Psoas muscle (tissue), 8 donors: ENCODE data around the gene MTA3. TPM values are rescaled to one million over a fixed set of nuclear protein-coding genes. Genes with fewer than 3 reads are reported as not detected.
"Not testable (repeated sequence)": the region's sequence is repeated elsewhere in the genome, so short reads cannot be mapped to it uniquely, and the experiment has no call there.

Experiments
- ATAC-seq, 4 donors: fragments of 200-7000 bp; cut with Tn5 transposase; one replicate each; pipeline ENCODE4 v1.9.1; 2020; ENCODE audit warnings: moderate library complexity in 3 of 4, mild to moderate bottlenecking in 2 of 4
- DNase-seq, 2 donors: peaks; one replicate each; pipeline ENCODE4 v3.0.0-alpha.2; 2020
- H3K27ac ChIP-seq: fragments of 200-600 bp; one replicate; pipeline ENCODE4 v1.8.0; 2022
- H3K27me3 ChIP-seq, 3 donors: fragments of 200-600 bp in 1 of 3; one replicate each; pipeline versions ENCODE4 v1.6.1 to v1.8.0; 2013 to 2022; ENCODE audit warnings: low read length in 2 of 3, mild to moderate bottlenecking in 2 of 3, moderate library complexity in 1 of 3; ENCODE audit not compliant: insufficient read depth in 3 of 3
- H3K36me3 ChIP-seq, 2 donors: fragments of 200-600 bp in 1 of 2; one replicate each; pipeline versions ENCODE4 v1.6.1 to v1.8.0; 2013 to 2022; ENCODE audit warnings: low read depth in 1 of 2, mild to moderate bottlenecking in 1 of 2, moderate library complexity in 1 of 2; ENCODE audit not compliant: insufficient read depth in 1 of 2
- H3K4me1 ChIP-seq: fragments of 200-600 bp; one replicate; pipeline ENCODE4 v1.8.0; 2022
- H3K4me3 ChIP-seq: fragments of 200-600 bp; one replicate; pipeline ENCODE4 v1.8.0; 2022; ENCODE audit warnings: mild to moderate bottlenecking
- H3K9me3 ChIP-seq: fragments of 200-600 bp; one replicate; pipeline ENCODE4 v1.8.0; 2022
- CTCF ChIP-seq: fragments of 200-600 bp; IDR thresholded peaks from one replicate; pipeline ENCODE4 v1.8.0; 2022; ENCODE audit warnings: antibody characterized with exemption
- WGBS, 3 donors: extraction: QIAGEN DNeasy Blood & Tissue Kit; methylation state at CpG; one replicate each; pipeline versions ENCODE4 v1.1.6 to v1.1.7; 2013; 5-methylcytosine and 5-hydroxymethylcytosine counted together
- intact Hi-C, 2 donors: fragments of 100-400 bp; cut with DNase I; formaldehyde crosslinking; loops; one replicate each; pipeline versions ENCODE4 v1.11.0 to v1.14.2; 2022
- polyA plus RNA-seq, 3 donors: library from polyadenylated mRNA; stranded (reverse); fragments of 200-250 nt; gene quantifications; one replicate each; pipeline ENCODE4 v1.2.3, GENCODE V29; 2013
- total RNA-seq, 4 donors: library from RNA; stranded (reverse); fragmentation: NEBNext Ultra II Directional in 2 of 4; extraction: Animal tissue kit (Norgen Biotek cat#: 25700) in 2 of 4; gene quantifications; one replicate each; pipeline versions ENCODE4 v1.2.1 to v1.2.4, GENCODE V29; 2021 to 2023
- donor health status: healthy with polysubstance abuse.
- donor health status: DM: no; HTN: no; CAD: no; lungs with moderate emphysema.
- donor health status: Bipolar disorder and iron deficiency.
- donor health status: healthy.
- donor health status: DM: yes; HTN: yes; CAD: no.
- donor health status: DM: no; HTN: no; CAD: no.
- donor health status: DM: no; HTN: no; CAD: no.
- donor health status: DM: yes; HTN: yes; CAD: no.

Gene MTA3
- total and polyA plus RNA-seq, 7 donors, result 5.3 to 19.8 (median 10.7) TPM

GRCh38 chr2:42618972-42619371, 50.5 kb downstream of the MTA3 start:
- no peak for TF ChIP-seq CTCF
- WGBS, 3 donors, result 43 to 52% (median 43%) methylated on average over 2 of the region's 2 CpGs
- intact Hi-C loops, result no loop called here
- ATAC-seq (no peak), DNase-seq (no peak)
- Histone ChIP-seq H3K36me3 (peaks cover 4 to 12% of the 10 kb centered on the region in 2 donors), H3K4me3 (no peak overlapping the region), H3K4me1 (no peaks in the 10 kb centered on the region), H3K27me3 (no peaks in the 10 kb centered on the region), H3K27ac (no peak overlapping the region), H3K9me3 (no peaks in the 10 kb centered on the region)

GRCh38 chr2:42621626-42622025, 53.2 kb downstream of the MTA3 start:
- H3K27me3 ChIP-seq, H3K4me1 ChIP-seq, ATAC-seq, intact Hi-C loops, H3K9me3 ChIP-seq, H3K27ac ChIP-seq, DNase-seq, H3K36me3 ChIP-seq, H3K4me3 ChIP-seq: not testable (repeated sequence)
- 97 to 100% (median 100%) methylated on average over 9 to 18 of the region's 26 CpGs for WGBS, 3 donors

GRCh38 chr2:42622943-42623676, 54.7 kb downstream of the MTA3 start:
- DNase-seq (no peak), ATAC-seq (no peak)
- WGBS, 3 donors, result 73 to 92% (median 82%) methylated on average over 5 of the region's 5 CpGs
- no peak for TF ChIP-seq CTCF
- Histone ChIP-seq H3K4me3 (no peak overlapping the region), H3K9me3 (no peaks in the 10 kb centered on the region), H3K27ac (no peak overlapping the region), H3K4me1 (no peaks in the 10 kb centered on the region), H3K36me3 (peaks cover 4% of the 10 kb centered on the region in 2 donors), H3K27me3 (no peaks in the 10 kb centered on the region)
- intact Hi-C loops, result no loop called here

- H3K27ac ChIP-seq, result no peak overlapping the region
- no peaks in the 10 kb centered on the region for H3K27me3 ChIP-seq
- WGBS, 3 donors, result 97 to 100% (median 99%) methylated on average over 2 of the region's 2 CpGs
- no peak overlapping the region for H3K4me3 ChIP-seq
- TF ChIP-seq CTCF, result no peak
- H3K9me3 ChIP-seq, result no peaks in the 10 kb centered on the region
- ATAC-seq (no peak), DNase-seq (no peak)
- no peaks in the 10 kb centered on the region for H3K4me1 ChIP-seq
- intact Hi-C loops, result no loop called here
- peaks cover 4% of the 10 kb centered on the region in 2 donors for H3K36me3 ChIP-seq
Observed at GRCh38 chr2:42624047-42624446, 55.6 kb downstream of the MTA3 start.

GRCh38 chr2:42628024-42628423, 59.6 kb downstream of the MTA3 start:
- WGBS, 3 donors, result 98 to 99% (median 98%) methylated on average over 10 of the region's 10 CpGs
- intact Hi-C loops, result not testable (repeated sequence)

GRCh38 chr2:42636934-42637333, 68.5 kb downstream of the MTA3 start:
- TF ChIP-seq CTCF, result no peak
- no peak for ATAC-seq

More at GRCh38 chr2:42628024-42628423, 59.6 kb downstream of the MTA3 start:
- not testable (repeated sequence) for H3K4me3 ChIP-seq, H3K4me1 ChIP-seq, H3K36me3 ChIP-seq, ATAC-seq, H3K9me3 ChIP-seq, H3K27me3 ChIP-seq, H3K27ac ChIP-seq, DNase-seq

More at GRCh38 chr2:42636934-42637333, 68.5 kb downstream of the MTA3 start:
- WGBS, 3 donors, result 95 to 96% (median 95%) methylated on average over 6 of the region's 6 CpGs
- no peaks in the 10 kb centered on the region for H3K36me3 ChIP-seq
- no peak overlapping the region for H3K4me3 ChIP-seq
- DNase-seq, result no peak
- peaks cover 11% of the 10 kb centered on the region for H3K4me1 ChIP-seq
- no peaks in the 10 kb centered on the region for H3K9me3 ChIP-seq
- H3K27me3 ChIP-seq, result no peaks in the 10 kb centered on the region
- no peak overlapping the region for H3K27ac ChIP-seq
- intact Hi-C loops, result no loop called here
